Neural progenitor cell (in vitro differentiated cells): Measurements from ENCODE around the gene SPOCK3. TPM values are rescaled to one million over a fixed set of nuclear protein-coding genes. Genes with fewer than 3 reads are reported as not detected.

Experiments used
- DNase-seq: peaks from one replicate; pipeline ENCODE4 v3.0.0-alpha.2; 2016; ENCODE audit warnings: low spot score
- H2AFZ ChIP-seq: fragments of 200-600 bp; sonication (generic); replicated peaks from 2 replicates; pipeline ENCODE4 v1.6.1; 2016; ENCODE audit warnings: antibody characterized with exemption
- H3F3A ChIP-seq: fragments of 200-600 bp; sonication (generic); 2 replicates; pipeline ENCODE4 v1.6.1; 2016; ENCODE audit warnings: antibody characterized with exemption, low read depth
- H3K27ac ChIP-seq: fragments of 200-600 bp; sonication (generic); 2 replicates; pipeline ENCODE4 v1.5.1; 2016; ENCODE audit warnings: mild to moderate bottlenecking
- H3K27me3 ChIP-seq: fragments of 200-600 bp; sonication (generic); 2 replicates; pipeline ENCODE4 v1.6.1; 2016; ENCODE audit warnings: mild to moderate bottlenecking, moderate library complexity
- H3K36me3 ChIP-seq: fragments of 200-600 bp; sonication (generic); 2 replicates; pipeline ENCODE4 v1.5.1; 2016
- H3K4me1 ChIP-seq: fragments of 200-600 bp; sonication (generic); 2 replicates; pipeline ENCODE4 v1.6.1; 2016; ENCODE audit warnings: mixed run types
- H3K4me2 ChIP-seq: fragments of 200-600 bp; sonication (generic); 2 replicates; pipeline ENCODE4 v1.6.1; 2016
- H3K4me3 ChIP-seq: fragments of 200-600 bp; sonication (generic); 2 replicates; pipeline ENCODE4 v1.5.1; 2016
- H3K79me2 ChIP-seq: fragments of 200-600 bp; sonication (generic); 2 replicates; pipeline ENCODE4 v1.6.1; 2016; ENCODE audit warnings: low read depth
- H3K9ac ChIP-seq: fragments of 200-600 bp; sonication (generic); 2 replicates; pipeline ENCODE4 v1.6.1; 2016
- H3K9me3 ChIP-seq: fragments of 200-600 bp; sonication (generic); 2 replicates; pipeline ENCODE4 v1.5.1; 2016; ENCODE audit warnings: low read depth
- H4K20me1 ChIP-seq: fragments of 200-600 bp; sonication (generic); 2 replicates; pipeline ENCODE4 v1.6.1; 2016; ENCODE audit warnings: low read depth
- H3K27ac Mint-ChIP-seq: 3 replicates; pipeline ENCODE4 v1.8.0; 2021; ENCODE audit warnings: mixed read lengths
- H3K27me3 Mint-ChIP-seq: 2 replicates; pipeline ENCODE4 v1.8.0; 2022; ENCODE audit warnings: low read depth, mild to moderate bottlenecking, inconsistent platforms, moderate library complexity, mixed read lengths; ENCODE audit not compliant: insufficient read depth
- H3K36me3 Mint-ChIP-seq: 3 replicates; pipeline ENCODE4 v1.8.0; 2021; ENCODE audit warnings: mixed read lengths
- H3K4me1 Mint-ChIP-seq: 3 replicates; pipeline ENCODE4 v1.8.0; 2021; ENCODE audit warnings: mixed read lengths
- H3K4me3 Mint-ChIP-seq: 3 replicates; pipeline ENCODE4 v1.8.0; 2021; ENCODE audit warnings: mild to moderate bottlenecking, moderate library complexity, mixed read lengths
- H3K9me3 Mint-ChIP-seq: 3 replicates; pipeline ENCODE4 v1.8.0; 2020; ENCODE audit warnings: mixed read lengths
- CTCF ChIP-seq: fragments of 200-600 bp; sonication (generic); IDR thresholded peaks from 2 replicates; pipeline ENCODE4 v1.5.1; 2017; ENCODE audit warnings: antibody characterized with exemption, mild to moderate bottlenecking
- EZH2 ChIP-seq: fragments of 200-600 bp; sonication (generic); IDR thresholded peaks from 2 replicates; pipeline ENCODE4 v1.6.1; 2017; ENCODE audit warnings: antibody characterized with exemption, mild to moderate bottlenecking, moderate library complexity
- EZH2phosphoT487 ChIP-seq: fragments of 200-600 bp; sonication (generic); IDR thresholded peaks from 2 replicates; pipeline ENCODE4 v1.6.1; 2017; ENCODE audit warnings: antibody characterized with exemption
- total RNA-seq: library from RNA; depleted of rRNA; stranded (reverse); fragments of >200 nt; gene quantifications from 2 replicates; pipeline ENCODE4 v1.2.3, GENCODE V29; 2015; ENCODE audit warnings: low replicate concordance

Gene SPOCK3
- total RNA-seq, 1 donor from 2014 or later = 0.21 TPM

GRCh38 chr4:167079762-167080161, 154.5 kb downstream of the SPOCK3 start:
- TF ChIP-seq CTCF (no peak), EZH2phosphoT487 (no peak), EZH2 (no peak)
- Histone ChIP-seq H3K79me2 (no peaks in the 10 kb centered on the region), H4K20me1 (no peaks in the 10 kb centered on the region), H3K36me3 (no peaks in the 10 kb centered on the region), H3K4me3 (no peak overlapping the region), H3K27me3 (no peaks in the 10 kb centered on the region), H2AFZ (no peak overlapping the region), H3F3A (no peaks in the 10 kb centered on the region), H3K9ac (no peak overlapping the region), H3K9me3 (no peaks in the 10 kb centered on the region), H3K4me1 (no peaks in the 10 kb centered on the region), H3K27ac (no peak overlapping the region), H3K4me2 (no peak overlapping the region)
- Mint-ChIP-seq H3K27ac (no peak overlapping the region), H3K9me3 (no peaks in the 10 kb centered on the region), H3K27me3 (no peaks in the 10 kb centered on the region), H3K36me3 (no peaks in the 10 kb centered on the region), H3K4me1 (no peaks in the 10 kb centered on the region), H3K4me3 (no peak overlapping the region)
- DNase-seq = no peak

DNA sequence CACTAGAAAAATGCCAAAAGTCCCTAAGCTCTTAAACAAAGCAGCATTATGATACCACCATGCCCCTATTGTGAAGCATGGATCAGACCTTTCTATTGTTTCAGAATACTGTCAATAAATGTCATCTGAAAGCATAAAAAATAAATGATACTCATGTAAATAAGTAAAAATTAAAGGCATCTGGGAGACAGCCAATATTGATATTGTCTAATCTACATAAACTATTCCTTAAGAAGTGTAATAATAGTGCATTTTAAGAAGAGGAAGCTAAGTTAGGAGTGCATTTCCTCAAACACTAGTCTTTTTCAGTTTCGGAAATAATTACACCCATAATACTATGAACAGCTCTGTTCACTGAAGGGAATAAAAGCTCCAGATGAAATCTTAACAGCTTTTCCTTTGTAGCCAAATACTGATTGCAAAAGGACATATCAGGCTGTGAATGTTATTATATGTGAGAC, 181.6 kb downstream of the SPOCK3 start:
- no peak for DNase-seq
- H2AFZ ChIP-seq = no peak overlapping the region
- H3K9ac ChIP-seq = no peak overlapping the region
- Mint-ChIP-seq H3K27ac (no peak overlapping the region), H3K4me3 (no peak overlapping the region), H3K4me1 (no peaks in the 10 kb centered on the region), H3K9me3 (peaks cover 3% of the 10 kb centered on the region), H3K27me3 (no peaks in the 10 kb centered on the region), H3K36me3 (no peaks in the 10 kb centered on the region)
- no peaks in the 10 kb centered on the region for H3K27me3 ChIP-seq
- H3K36me3 ChIP-seq = no peaks in the 10 kb centered on the region
- H4K20me1 ChIP-seq = no peaks in the 10 kb centered on the region
- H3F3A ChIP-seq = no peaks in the 10 kb centered on the region
- TF ChIP-seq EZH2 = no peak
- no peak for TF ChIP-seq EZH2phosphoT487
- no peak for TF ChIP-seq CTCF
- H3K4me1 ChIP-seq = no peaks in the 10 kb centered on the region
- H3K4me2 ChIP-seq = no peak overlapping the region
- no peaks in the 10 kb centered on the region for H3K79me2 ChIP-seq
- no peak overlapping the region for H3K27ac ChIP-seq
- no peaks in the 10 kb centered on the region for H3K9me3 ChIP-seq
- H3K4me3 ChIP-seq = no peak overlapping the region

GRCh38 chr4:167049257-167049656, 185.0 kb downstream of the SPOCK3 start:
- Mint-ChIP-seq H3K4me3 (no peak overlapping the region), H3K4me1 (no peaks in the 10 kb centered on the region), H3K27me3 (no peaks in the 10 kb centered on the region), H3K27ac (no peak overlapping the region), H3K36me3 (no peaks in the 10 kb centered on the region), H3K9me3 (no peaks in the 10 kb centered on the region)
- no peak for TF ChIP-seq EZH2phosphoT487
- no peak for TF ChIP-seq EZH2
- no peak for TF ChIP-seq CTCF
- no peaks in the 10 kb centered on the region for H4K20me1 ChIP-seq
- no peak overlapping the region for H3K4me2 ChIP-seq
- H3F3A ChIP-seq = no peaks in the 10 kb centered on the region
- no peaks in the 10 kb centered on the region for H3K79me2 ChIP-seq
- H2AFZ ChIP-seq = no peak overlapping the region
- no peaks in the 10 kb centered on the region for H3K36me3 ChIP-seq
- H3K27me3 ChIP-seq = no peaks in the 10 kb centered on the region
- no peak overlapping the region for H3K9ac ChIP-seq
- no peaks in the 10 kb centered on the region for H3K4me1 ChIP-seq
- H3K27ac ChIP-seq = no peak overlapping the region
- no peak overlapping the region for H3K4me3 ChIP-seq
- H3K9me3 ChIP-seq = no peaks in the 10 kb centered on the region
- DNase-seq = no peak
